ENCODE results near the gene JMJD7.

DNA sequence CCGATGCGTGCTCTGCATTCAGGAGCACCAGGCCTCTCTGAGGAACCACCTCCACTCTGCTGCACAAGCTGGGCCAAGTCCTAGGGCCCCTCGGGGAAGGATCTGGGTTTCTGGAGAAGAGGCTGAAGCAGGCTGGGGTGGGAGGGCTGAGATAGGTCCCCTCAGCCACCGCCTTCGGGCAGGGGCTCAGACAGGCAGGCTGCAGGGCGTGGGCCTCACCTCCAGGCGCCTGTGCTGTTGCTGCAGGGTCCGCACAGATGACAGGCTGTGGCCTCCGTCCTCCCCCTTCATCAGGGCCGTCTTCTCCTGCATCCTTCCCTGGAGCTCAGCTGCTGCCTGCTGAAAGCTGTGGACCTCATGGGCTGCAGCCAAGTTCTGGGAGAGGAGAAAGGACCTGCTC, 25.9 kb downstream of the JMJD7 start:
- TF ChIP-seq CTCF (IDR thresholded peaks at IDR 0.05) (no peak), POLR2A (IDR thresholded peaks at IDR 0.05) (no peak)
